Measurements from ENCODE around the gene ACSBG1.

The ACSBG1 gene, protein sequence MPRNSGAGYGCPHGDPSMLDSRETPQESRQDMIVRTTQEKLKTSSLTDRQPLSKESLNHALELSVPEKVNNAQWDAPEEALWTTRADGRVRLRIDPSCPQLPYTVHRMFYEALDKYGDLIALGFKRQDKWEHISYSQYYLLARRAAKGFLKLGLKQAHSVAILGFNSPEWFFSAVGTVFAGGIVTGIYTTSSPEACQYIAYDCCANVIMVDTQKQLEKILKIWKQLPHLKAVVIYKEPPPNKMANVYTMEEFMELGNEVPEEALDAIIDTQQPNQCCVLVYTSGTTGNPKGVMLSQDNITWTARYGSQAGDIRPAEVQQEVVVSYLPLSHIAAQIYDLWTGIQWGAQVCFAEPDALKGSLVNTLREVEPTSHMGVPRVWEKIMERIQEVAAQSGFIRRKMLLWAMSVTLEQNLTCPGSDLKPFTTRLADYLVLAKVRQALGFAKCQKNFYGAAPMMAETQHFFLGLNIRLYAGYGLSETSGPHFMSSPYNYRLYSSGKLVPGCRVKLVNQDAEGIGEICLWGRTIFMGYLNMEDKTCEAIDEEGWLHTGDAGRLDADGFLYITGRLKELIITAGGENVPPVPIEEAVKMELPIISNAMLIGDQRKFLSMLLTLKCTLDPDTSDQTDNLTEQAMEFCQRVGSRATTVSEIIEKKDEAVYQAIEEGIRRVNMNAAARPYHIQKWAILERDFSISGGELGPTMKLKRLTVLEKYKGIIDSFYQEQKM

DNA sequence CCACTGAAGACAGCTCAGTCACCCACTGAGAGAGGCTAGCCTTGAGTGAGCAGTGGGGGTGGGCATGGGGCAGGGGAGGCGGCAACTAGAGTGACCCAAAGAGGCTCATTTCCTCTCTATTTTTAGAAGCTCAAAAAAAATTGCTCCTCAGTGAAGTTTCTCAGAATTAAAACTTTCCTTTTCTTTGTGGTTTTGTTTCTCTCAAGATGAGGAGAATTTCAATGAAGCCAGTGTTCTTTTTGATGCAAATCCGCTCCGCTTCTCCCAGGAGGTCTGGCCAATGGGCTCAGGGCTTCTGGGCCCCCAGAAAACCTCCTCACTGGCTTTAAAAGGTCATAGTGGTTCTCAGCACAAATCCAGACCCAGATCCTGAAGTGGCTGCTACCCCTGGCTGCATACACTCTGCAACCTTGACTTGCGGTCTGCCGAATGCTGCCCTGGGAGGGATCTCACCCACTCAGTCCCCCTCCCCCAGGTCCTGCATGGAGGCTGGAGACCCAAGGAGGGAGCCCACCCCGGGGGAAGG is at the start of gene ACSBG1:
Gene ACSBG1 (minus strand): TSS at position 51 of the 526 bp plus-strand sequence. CDS start 64 bp downstream, outside the sequence.
- TF ChIP-seq, protein P1, sequence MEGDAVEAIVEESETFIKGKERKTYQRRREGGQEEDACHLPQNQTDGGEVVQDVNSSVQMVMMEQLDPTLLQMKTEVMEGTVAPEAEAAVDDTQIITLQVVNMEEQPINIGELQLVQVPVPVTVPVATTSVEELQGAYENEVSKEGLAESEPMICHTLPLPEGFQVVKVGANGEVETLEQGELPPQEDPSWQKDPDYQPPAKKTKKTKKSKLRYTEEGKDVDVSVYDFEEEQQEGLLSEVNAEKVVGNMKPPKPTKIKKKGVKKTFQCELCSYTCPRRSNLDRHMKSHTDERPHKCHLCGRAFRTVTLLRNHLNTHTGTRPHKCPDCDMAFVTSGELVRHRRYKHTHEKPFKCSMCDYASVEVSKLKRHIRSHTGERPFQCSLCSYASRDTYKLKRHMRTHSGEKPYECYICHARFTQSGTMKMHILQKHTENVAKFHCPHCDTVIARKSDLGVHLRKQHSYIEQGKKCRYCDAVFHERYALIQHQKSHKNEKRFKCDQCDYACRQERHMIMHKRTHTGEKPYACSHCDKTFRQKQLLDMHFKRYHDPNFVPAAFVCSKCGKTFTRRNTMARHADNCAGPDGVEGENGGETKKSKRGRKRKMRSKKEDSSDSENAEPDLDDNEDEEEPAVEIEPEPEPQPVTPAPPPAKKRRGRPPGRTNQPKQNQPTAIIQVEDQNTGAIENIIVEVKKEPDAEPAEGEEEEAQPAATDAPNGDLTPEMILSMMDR (IDR thresholded peaks at IDR 0.05; ENCODE audit: insufficient read depth, low read length, missing control alignments): no peak
- no peak within 1 kb of the TSS for H3K4me3 ChIP-seq (ENCODE audit: low read depth, low read length)
- no peak for DNase-seq (ENCODE audit: low read depth, low spot score)
- ChIA-PET CTCF (interaction anchor here (13.2 kb wide), 1 partner anchor 124 kb away, joined by 352 read pairs; no protein-coding TSS in a partner anchor), POLR2A (no interaction called here)

DNA sequence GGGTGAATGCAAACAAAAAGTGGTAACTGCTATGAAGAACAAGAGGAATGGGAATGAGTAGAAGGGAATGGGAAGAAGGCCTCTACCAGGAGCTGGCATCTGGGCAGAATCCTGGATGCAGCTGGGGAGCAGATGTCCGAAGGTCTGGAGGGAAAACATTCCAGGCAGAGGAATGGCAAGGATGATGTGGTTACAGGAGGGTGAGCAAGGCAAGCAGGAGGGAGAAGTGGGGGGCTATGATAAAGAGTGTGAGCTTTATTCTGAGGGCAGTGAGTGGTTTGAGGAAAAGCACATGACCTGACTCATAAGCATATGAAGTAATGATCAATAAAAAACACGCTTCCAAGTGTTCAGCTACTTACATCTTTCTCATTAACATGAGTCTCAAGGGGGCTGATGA is 48.0 kb upstream of the ACSBG1 start:
- DNase-seq (ENCODE audit: low read depth, low spot score): no peak
- H3K4me3 ChIP-seq (ENCODE audit: low read depth, low read length): no peak overlapping the region
- ChIA-PET CTCF (interaction anchor here (1.2 to 2.5 kb wide), 7 partner anchors 9 to 152 kb away, joined by 3 to 6 read pairs (median 6); partner anchors contain the start of gene CIB2), POLR2A (interaction anchor here (2.0 kb wide), 1 partner anchor 17 kb away, joined by 12 read pairs; the partner anchor contains the start of gene SKIC8)
- TF ChIP-seq, protein P1 (IDR thresholded peaks at IDR 0.05; ENCODE audit: insufficient read depth, low read length, missing control alignments): no peak

DNA sequence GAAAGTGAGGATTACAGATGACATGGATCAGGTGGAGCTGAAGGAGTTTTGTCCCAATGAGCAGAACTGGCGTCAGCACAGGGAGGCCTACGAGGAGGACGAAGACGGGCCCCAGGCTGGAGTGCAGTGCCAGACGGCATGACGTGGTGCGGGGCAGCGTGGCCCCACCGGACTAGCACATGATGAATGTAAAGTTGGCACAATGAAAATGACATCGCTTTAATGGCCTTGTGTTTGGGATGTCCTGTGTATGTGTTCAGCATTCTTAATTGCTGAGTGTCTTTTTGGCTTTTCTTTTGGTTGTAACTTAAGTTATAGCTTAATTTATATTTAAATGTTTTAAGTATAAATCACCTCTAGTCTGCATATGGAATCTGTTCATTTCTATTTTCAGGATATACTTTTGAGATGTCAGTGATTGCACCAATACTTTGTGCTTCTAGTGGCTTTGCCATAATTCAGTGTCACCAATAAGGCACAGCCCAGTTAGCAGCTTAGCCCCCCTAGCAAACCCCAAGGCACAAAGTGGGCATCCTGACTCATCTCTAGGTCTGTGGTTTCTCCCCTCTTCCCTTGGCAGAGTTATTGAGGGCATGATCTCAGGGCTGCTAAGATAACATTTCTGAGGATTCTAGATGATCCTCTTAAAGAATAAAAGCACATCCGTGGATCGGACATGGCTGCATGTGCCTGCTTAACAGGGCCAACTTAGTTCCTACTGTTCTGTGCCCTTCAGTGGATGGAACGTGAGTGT is 46.1 kb upstream of the ACSBG1 start:
- TF ChIP-seq, protein P1 (IDR thresholded peaks at IDR 0.05; ENCODE audit: insufficient read depth, low read length, missing control alignments): no peak
- POLR2A ChIA-PET: interaction anchor here (1.3 kb wide), 1 partner anchor 22 kb away, joined by 4 read pairs; no protein-coding TSS in a partner anchor
- DNase-seq (ENCODE audit: low read depth, low spot score): no peak
- H3K4me3 ChIP-seq (ENCODE audit: low read depth, low read length): no peak overlapping the region
- CTCF ChIA-PET: interaction anchor here (1.0 to 2.5 kb wide), 4 partner anchors 15 to 150 kb away, joined by 3 to 6 read pairs (median 6); partner anchors contain the start of gene CIB2

DNA sequence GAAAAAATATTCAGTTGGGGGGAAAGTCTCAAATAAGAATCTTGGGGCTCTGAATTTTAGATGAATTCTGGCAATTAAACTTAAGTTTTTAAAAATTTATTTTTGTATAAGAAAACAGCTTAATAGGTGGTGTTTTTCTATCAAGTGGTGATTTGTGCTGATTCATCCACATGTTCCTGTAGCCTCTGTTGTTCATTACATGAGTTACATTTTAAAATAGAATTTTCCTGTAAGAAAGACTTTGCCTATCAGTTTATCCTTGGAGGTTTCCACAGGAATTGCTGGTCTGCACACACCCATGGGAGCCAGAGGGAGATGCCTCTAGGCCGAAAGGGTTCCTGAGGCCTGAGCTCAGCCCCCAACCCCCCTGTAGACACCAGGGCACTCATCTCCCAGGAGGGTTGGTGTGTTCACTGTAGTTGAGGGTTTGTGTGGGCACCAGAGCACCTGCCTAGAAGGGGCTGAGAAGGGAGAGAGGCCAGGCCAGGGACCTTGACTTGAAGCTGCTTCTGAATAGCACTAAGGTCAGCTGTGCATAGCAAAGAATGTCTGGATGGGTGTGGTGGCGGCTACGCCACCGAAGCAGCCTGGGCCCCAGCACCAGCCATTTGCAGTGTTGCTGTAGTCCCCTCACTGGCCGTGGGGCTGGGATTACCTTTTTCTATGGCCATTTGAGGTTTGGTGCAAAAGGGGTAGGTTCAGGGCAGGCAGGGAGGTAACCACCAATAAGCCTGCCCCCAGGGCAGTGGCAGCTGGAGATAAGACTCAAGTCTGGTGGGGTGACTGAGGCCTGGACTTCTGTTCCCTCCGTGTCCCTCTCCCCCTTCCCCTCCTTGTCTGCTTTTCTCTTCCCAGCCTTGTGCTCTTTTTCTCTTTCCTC is 41.9 kb upstream of the ACSBG1 start:
- ChIA-PET POLR2A (no interaction called here), CTCF (interaction anchor here (0.9 to 2.4 kb wide), 5 partner anchors 11 to 163 kb away, joined by 3 to 7 read pairs (median 5); partner anchors contain the start of gene DNAJA4)
- H3K4me3 ChIP-seq (ENCODE audit: low read depth, low read length): no peak overlapping the region
- TF ChIP-seq, protein P1 (IDR thresholded peaks at IDR 0.05; ENCODE audit: insufficient read depth, low read length, missing control alignments): no peak
- no peak for DNase-seq (ENCODE audit: low read depth, low spot score)

DNA sequence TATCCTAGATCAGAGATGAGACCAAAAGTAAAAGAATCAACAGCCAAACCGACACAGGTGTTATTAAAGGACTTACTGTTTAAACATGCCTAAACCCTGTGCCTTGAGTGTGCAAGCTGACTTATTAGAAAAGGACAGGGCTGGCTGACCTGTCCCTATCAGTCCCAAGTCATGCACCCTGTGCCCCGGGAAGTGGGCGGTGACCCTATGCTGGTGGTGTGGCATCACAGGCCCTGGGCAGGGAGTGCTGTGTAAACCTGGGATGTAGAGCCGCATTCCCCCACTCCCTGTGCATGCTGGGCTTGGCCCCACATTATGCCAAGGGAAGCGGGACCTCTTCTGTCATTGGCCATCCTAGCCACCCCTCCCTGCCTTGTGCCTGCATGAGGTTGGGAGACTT is 40.6 kb upstream of the ACSBG1 start:
- ChIA-PET POLR2A (no interaction called here), CTCF (interaction anchor here (0.6 to 2.4 kb wide), 6 partner anchors 10 to 310 kb away, joined by 3 to 7 read pairs (median 4); partner anchors contain the start of gene DNAJA4)
- no peak overlapping the region for H3K4me3 ChIP-seq (ENCODE audit: low read depth, low read length)
- TF ChIP-seq, protein P1 (IDR thresholded peaks at IDR 0.05; ENCODE audit: insufficient read depth, low read length, missing control alignments): no peak
- DNase-seq (ENCODE audit: low read depth, low spot score): no peak
